ENCODE results near the gene IL18RAP.

The IL18RAP gene

DNA sequence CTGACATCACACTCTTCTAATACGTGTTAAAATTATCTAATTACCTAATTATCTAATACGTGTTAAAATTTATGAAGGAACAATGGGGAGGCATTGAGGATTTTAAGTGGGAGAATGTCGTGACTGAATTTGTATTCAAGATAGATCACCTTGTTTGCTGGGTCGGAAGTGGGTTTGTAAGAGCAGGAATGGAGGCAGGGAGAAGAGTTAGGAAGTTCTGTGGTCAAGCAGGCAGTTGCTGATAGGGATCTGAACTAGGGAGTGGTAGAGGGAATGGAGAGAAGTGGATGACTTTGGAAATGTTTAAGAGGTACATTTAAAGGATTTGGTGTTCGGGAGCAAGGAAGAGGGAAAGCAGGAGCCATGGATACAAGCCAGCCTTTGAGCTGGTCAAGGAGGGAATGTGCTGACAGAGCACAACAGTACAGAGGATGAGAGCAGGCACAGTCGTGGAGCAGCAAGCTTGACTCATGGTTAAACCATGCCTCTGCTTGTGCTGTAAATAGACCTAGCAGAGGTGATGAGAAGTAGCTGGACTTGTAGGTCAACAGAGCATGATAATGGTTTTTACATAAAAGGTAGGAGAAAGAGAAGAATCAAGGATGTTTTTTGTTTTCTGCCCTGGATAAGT, 16.2 kb downstream of the IL18RAP start:
- DNase-seq (ENCODE audit: extremely low spot score): no peak
- TF ChIP-seq ZNF384 (IDR thresholded peaks at IDR 0.05): no peak
- TF ChIP-seq L3MBTL2 (conservative IDR thresholded peaks at IDR 0.05): no peak
- no peak for TF ChIP-seq SUZ12 (IDR thresholded peaks at IDR 0.05)
- no peak for TF ChIP-seq ELF4 (IDR thresholded peaks at IDR 0.05)
- TF ChIP-seq LEF1 (IDR thresholded peaks at IDR 0.05; ENCODE audit: borderline replicate concordance): no peak
- no peak for TF ChIP-seq CTBP1 (IDR thresholded peaks at IDR 0.05; ENCODE audit: borderline replicate concordance)
- TF ChIP-seq FOXA1 (IDR thresholded peaks at IDR 0.05): no peak
- TF ChIP-seq, protein P1, sequence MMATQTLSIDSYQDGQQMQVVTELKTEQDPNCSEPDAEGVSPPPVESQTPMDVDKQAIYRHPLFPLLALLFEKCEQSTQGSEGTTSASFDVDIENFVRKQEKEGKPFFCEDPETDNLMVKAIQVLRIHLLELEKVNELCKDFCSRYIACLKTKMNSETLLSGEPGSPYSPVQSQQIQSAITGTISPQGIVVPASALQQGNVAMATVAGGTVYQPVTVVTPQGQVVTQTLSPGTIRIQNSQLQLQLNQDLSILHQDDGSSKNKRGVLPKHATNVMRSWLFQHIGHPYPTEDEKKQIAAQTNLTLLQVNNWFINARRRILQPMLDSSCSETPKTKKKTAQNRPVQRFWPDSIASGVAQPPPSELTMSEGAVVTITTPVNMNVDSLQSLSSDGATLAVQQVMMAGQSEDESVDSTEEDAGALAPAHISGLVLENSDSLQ (IDR thresholded peaks at IDR 0.05): no peak
- no peak for TF ChIP-seq SP1 (IDR thresholded peaks at IDR 0.05)
- TF ChIP-seq NFRKB (IDR thresholded peaks at IDR 0.05): no peak
- TF ChIP-seq FOXK2 (IDR thresholded peaks at IDR 0.05): no peak
- no peak for TF ChIP-seq BHLHE40 (IDR thresholded peaks at IDR 0.05; ENCODE audit: borderline replicate concordance)
- no peak for TF ChIP-seq FOXM1 (IDR thresholded peaks at IDR 0.05; ENCODE audit: borderline replicate concordance)
- TF ChIP-seq TARDBP (IDR thresholded peaks at IDR 0.05): no peak
- TF ChIP-seq HDGF (IDR thresholded peaks at IDR 0.05; ENCODE audit: borderline replicate concordance): no peak
- no peak for TF ChIP-seq ARNT (IDR thresholded peaks at IDR 0.05)
- CTCF ChIA-PET: interaction anchor here (0.6 kb wide), 1 partner anchor 23 kb away, joined by 3 read pairs; no protein-coding TSS in a partner anchor
- POLR2A ChIA-PET: no interaction called here

DNA sequence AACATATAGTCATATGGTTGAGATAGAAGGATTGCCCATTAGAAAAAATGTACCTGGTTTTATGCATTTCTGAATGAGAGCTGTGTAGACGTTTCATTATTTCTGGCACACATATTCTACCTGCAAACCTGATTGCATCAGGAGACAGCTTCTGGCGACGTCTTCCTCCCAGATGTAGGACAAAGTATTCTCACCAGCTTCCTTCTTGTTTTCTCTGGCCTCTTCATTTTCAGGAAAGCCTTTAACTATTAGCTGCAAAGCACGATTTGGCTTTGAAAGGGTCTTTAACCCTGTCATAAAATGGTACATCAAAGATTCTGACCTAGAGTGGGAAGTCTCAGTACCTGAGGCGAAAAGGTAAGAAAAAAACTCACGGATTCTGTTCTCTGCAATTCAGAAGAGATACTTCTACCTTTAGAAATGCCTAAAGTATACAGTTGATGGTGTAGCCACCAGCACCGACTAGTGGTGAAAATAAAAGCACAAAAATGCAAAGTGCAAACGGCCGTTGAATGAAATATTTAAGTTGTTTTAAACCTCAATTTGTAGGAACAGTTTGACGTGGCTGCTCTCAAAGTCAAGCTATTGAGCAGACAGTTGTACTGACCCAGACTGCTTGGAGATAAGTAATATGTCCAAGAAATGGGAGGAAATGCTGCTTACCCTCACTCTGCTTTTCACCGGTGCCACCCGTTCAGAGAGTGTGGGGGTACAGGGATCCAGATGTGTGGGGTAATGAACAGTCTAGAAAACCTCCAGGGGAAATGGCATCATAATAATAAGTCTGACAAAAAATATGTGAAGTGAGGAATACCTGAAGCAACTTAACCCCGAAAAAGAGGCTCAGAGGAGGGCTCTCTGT, 20.2 kb downstream of the IL18RAP start:
- TF ChIP-seq ZNF384 (IDR thresholded peaks at IDR 0.05) (no peak), FOXM1 (IDR thresholded peaks at IDR 0.05; ENCODE audit: borderline replicate concordance) (no peak), LEF1 (IDR thresholded peaks at IDR 0.05; ENCODE audit: borderline replicate concordance) (no peak), L3MBTL2 (conservative IDR thresholded peaks at IDR 0.05) (no peak), FOXK2 (IDR thresholded peaks at IDR 0.05) (no peak), SP1 (IDR thresholded peaks at IDR 0.05) (no peak), BHLHE40 (IDR thresholded peaks at IDR 0.05; ENCODE audit: borderline replicate concordance) (no peak)
- POLR2A ChIA-PET: no interaction called here
- CTCF ChIA-PET: interaction anchor here (0.6 to 1.3 kb wide), 12 partner anchors 12 to 1292 kb away, joined by 3 to 4 read pairs (median 3); partner anchors contain the start of gene TBC1D8
- peak; percentile 12 for DNase-seq (ENCODE audit: extremely low spot score)

GRCh38 chr2:102444233-102444632, 21.3 kb downstream of the IL18RAP start:
- TF ChIP-seq, protein P1 (IDR thresholded peaks at IDR 0.05): no peak
- TF ChIP-seq CTBP1 (IDR thresholded peaks at IDR 0.05; ENCODE audit: borderline replicate concordance) (no peak), SUZ12 (IDR thresholded peaks at IDR 0.05) (no peak), BHLHE40 (IDR thresholded peaks at IDR 0.05; ENCODE audit: borderline replicate concordance) (no peak), HDGF (IDR thresholded peaks at IDR 0.05; ENCODE audit: borderline replicate concordance) (no peak), LEF1 (IDR thresholded peaks at IDR 0.05; ENCODE audit: borderline replicate concordance) (no peak)
- ChIA-PET CTCF (interaction anchor here (1.1 to 1.2 kb wide), 2 partner anchors 14 to 204 kb away, joined by 3 read pairs; no protein-coding TSS in a partner anchor), POLR2A (no interaction called here)
- DNase-seq (ENCODE audit: extremely low spot score): no peak

DNA sequence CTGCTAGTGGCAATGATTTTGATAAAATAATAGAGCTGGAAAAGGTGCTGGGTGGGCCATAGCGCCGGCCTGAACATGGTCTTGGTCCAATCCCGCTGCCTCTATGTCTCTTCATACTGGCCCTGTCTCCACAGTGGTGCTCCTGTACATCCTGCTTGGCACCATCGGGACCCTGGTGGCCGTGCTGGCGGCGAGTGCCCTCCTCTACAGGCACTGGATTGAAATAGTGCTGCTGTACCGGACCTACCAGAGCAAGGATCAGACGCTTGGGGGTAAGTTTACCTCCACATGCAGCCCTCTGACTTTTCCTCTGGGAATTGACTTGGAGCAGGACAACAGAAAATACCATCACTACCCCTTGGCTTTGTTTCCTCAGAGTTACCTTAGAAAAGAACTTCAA, 24.0 kb downstream of the IL18RAP start:
- ChIA-PET CTCF (interaction anchor here (0.9 kb wide), 1 partner anchor 206 kb away, joined by 5 read pairs; no protein-coding TSS in a partner anchor), POLR2A (no interaction called here)
- DNase-seq (ENCODE audit: extremely low spot score): no peak
- TF ChIP-seq CTBP1 (IDR thresholded peaks at IDR 0.05; ENCODE audit: borderline replicate concordance) (no peak), HDGF (IDR thresholded peaks at IDR 0.05; ENCODE audit: borderline replicate concordance) (no peak), FOXM1 (IDR thresholded peaks at IDR 0.05; ENCODE audit: borderline replicate concordance) (no peak), SP1 (IDR thresholded peaks at IDR 0.05) (no peak), ARNT (IDR thresholded peaks at IDR 0.05) (no peak)

GRCh38 chr2:102449370-102449974, 26.5 kb downstream of the IL18RAP start:
- POLR2A ChIA-PET: no interaction called here
- peak; percentile 26 for DNase-seq (ENCODE audit: extremely low spot score)
- CTCF ChIA-PET: interaction anchor here (0.7 to 0.8 kb wide), 2 partner anchors 113 to 443 kb away, joined by 3 to 4 read pairs; no protein-coding TSS in a partner anchor
- TF ChIP-seq FOXM1 (IDR thresholded peaks at IDR 0.05; ENCODE audit: borderline replicate concordance) (no peak), LEF1 (IDR thresholded peaks at IDR 0.05; ENCODE audit: borderline replicate concordance) (no peak), FOXK2 (IDR thresholded peaks at IDR 0.05) (no peak), L3MBTL2 (conservative IDR thresholded peaks at IDR 0.05) (no peak), FOXA1 (IDR thresholded peaks at IDR 0.05) (no peak), CTBP1 (IDR thresholded peaks at IDR 0.05; ENCODE audit: borderline replicate concordance) (no peak), ELF4 (IDR thresholded peaks at IDR 0.05) (no peak)
- TF ChIP-seq, protein P1 (IDR thresholded peaks at IDR 0.05): no peak

Measured in HEK293T (cell line).